Fibroblast of pulmonary artery (primary cell): ENCODE data around the gene AKNA.

ENCODE experiments used
- DNase-seq: peaks from one replicate; pipeline ENCODE4 v3.0.0-alpha.2; 2010; ENCODE audit warnings: low read depth
- H3K4me3 ChIP-seq: replicated peaks from 2 replicates; pipeline ENCODE4 v1.5.1; 2011; ENCODE audit warnings: low read depth, mild to moderate bottlenecking, control low read depth, low read length, moderate library complexity
- TF ChIP-seq, protein P1 (sequence below): IDR thresholded peaks from 2 replicates; pipeline ENCODE4 v1.5.1; 2011; ENCODE audit warnings: mild to moderate bottlenecking, control low read depth, low read length, inconsistent platforms; ENCODE audit errors: missing control alignments

AKNA gene

DNA sequence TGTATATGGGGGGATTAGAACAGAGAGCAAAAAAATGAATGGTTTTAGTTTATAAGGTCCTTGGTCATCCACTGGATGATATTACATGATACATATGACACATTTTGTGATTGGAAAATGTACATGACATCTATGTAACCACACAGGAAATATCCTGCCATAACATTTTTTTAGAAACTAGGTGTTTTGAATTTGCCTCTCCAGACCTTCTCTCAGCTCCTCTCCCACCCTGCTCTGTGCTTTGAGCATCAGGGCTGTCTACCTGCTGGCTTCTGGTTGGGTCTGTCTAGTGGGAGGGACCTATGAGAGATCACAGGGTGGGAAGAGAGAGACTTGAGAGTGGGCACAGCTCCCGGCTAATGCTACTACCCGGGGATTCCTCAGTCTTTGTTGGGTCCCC lies 24.4 kb downstream of the AKNA start:
- TF ChIP-seq, protein P1, sequence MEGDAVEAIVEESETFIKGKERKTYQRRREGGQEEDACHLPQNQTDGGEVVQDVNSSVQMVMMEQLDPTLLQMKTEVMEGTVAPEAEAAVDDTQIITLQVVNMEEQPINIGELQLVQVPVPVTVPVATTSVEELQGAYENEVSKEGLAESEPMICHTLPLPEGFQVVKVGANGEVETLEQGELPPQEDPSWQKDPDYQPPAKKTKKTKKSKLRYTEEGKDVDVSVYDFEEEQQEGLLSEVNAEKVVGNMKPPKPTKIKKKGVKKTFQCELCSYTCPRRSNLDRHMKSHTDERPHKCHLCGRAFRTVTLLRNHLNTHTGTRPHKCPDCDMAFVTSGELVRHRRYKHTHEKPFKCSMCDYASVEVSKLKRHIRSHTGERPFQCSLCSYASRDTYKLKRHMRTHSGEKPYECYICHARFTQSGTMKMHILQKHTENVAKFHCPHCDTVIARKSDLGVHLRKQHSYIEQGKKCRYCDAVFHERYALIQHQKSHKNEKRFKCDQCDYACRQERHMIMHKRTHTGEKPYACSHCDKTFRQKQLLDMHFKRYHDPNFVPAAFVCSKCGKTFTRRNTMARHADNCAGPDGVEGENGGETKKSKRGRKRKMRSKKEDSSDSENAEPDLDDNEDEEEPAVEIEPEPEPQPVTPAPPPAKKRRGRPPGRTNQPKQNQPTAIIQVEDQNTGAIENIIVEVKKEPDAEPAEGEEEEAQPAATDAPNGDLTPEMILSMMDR: no peak
- H3K4me3 ChIP-seq: no peak overlapping the region
- DNase-seq: no peak

DNA sequence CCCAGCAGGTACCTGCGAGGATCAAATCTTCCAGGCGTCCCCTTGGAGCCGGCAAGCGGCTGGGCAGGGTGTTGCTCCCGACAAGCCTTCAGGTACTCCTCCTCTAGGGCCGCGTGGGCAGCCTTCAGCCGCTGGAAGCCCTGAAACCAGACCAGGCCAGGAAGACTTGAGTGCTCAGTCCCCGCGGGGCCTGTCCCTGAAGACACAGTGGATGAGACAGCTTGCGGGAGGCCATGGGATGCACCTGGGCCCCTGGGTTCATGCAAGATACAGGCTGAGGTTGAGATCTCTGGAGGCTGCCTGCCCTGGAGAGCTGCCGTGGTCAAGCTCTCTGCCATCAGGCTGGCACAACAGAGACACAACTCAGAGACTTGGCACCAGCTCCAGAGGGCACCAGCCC lies 25.4 kb downstream of the AKNA start:
- no peak for DNase-seq
- no peak overlapping the region for H3K4me3 ChIP-seq
- TF ChIP-seq, protein P1: no peak

DNA sequence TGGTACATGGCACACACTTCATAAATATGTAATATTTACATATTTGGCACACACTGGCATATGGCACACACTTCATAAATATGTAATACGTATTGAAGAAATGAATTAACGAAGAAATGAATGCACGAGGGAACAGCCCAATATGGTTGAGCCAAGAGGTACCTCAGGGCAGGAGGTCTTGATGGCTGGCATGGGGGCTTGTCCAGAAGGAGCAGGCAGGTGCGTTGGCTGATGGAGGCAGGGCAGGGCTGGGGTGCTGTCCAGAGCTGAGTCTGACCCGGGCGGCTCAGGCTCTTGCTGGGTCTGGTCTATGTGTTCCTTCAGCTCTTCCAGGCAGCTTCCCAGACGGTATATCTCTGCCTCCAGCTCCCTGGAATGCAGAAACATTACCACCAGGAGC lies 26.2 kb downstream of the AKNA start:
- H3K4me3 ChIP-seq: no peak overlapping the region
- TF ChIP-seq, protein P1: no peak
- DNase-seq: no peak

DNA sequence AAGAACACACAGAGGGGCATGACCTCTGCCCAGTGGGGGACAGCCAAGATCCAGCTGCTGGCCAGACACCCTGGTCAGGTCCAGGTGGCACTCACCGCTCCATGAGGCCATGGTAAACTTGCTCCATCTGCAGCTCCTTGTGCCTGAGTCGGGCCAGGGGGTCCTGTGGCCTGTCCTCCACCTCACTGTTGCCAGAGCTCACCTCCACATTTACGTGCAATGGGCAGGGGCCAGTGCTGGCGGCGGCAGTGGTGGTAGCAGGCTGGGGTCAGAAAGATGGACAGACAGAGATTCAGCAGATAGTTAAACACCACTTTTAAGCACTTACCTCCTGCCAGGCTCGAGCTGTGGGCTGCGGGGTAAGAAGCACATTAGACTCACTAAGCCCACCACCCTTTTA lies 28.0 kb downstream of the AKNA start:
- TF ChIP-seq, protein P1: no peak
- DNase-seq: no peak
- H3K4me3 ChIP-seq: no peak overlapping the region

DNA sequence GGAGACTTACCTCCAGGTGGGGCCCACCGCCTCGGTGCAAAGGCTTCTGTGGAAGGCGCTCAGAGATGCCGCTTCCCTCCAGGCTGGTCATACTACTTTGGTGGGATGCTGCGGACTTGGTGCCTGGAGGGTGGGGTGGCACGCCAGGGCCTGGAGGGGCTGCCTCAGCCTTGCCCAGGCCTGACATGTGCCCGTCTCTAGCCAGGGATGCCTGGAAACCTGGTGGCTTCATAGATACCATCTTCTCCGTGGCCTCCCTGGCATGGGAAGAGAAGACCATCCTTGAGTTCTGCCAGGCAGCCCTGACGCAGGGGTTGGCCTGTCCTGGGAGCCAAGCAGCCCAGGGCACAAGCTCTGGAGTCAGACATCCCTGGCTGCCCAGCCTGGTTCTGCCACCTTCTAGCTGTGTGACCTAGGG lies 29.9 kb downstream of the AKNA start:
- TF ChIP-seq, protein P1: no peak
- DNase-seq: no peak
- H3K4me3 ChIP-seq: no peak overlapping the region

DNA sequence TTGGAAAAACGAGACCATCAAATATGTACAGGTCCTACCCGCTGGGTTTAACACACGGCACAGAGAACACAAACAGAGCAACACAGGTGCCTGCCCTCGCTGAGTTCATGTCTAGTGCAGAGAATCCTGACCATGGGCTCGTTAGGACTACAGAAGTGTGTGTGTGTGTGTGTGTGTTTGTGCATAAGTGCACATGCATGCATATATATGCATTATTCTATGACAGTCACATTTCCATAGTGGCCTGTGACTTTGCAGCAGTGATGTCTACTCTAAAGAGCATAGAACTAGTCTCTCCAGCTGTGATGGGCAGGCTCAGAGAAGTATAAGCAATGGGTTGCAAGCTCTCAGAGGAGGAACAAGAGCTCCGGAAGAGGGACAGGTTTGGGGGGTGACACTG lies 30.4 kb downstream of the AKNA start:
- DNase-seq: no peak
- TF ChIP-seq, protein P1: no peak
- no peak overlapping the region for H3K4me3 ChIP-seq

DNA sequence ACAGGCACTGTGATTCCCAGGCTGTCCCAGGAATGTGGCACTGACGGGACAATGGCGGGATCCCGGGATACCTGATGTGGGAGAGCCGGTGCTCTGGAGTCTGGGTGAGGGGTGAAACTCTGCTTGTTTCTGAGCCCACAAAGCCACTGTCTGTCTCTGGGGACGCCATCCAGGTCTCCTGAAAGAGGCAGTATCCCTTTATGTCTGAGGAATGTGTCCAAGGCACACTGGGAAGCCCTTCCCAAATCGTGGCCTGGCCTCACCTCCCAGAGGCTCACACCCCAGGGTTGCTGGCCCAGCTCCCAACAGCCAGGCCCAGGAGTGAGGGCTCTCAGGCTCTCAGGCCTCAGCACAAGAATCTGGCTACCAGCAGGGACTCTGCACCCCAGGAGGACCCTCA lies 31.0 kb downstream of the AKNA start:
- H3K4me3 ChIP-seq: no peak overlapping the region
- no peak for DNase-seq
- TF ChIP-seq, protein P1: no peak
